Effector memory CD4-positive, alpha-beta T cell (primary cell): ENCODE measurements around the gene ADAMTS16.

Experiments
- DNase-seq, 3 donors: peaks; one replicate each; pipeline ENCODE4 v3.0.0-alpha.2; 2020
- H3K27ac ChIP-seq: 2 replicates; pipeline ENCODE4 v1.7.0; 2013; ENCODE audit warnings: mild to moderate bottlenecking, low read length, moderate library complexity; ENCODE audit not compliant: insufficient read depth, poor library complexity, severe bottlenecking
- H3K27me3 ChIP-seq: replicated peaks from 2 replicates; pipeline ENCODE4 v1.7.0; 2013; ENCODE audit warnings: mild to moderate bottlenecking, low read length; ENCODE audit not compliant: insufficient read depth, control insufficient read depth, poor library complexity, severe bottlenecking
- H3K36me3 ChIP-seq: 2 replicates; pipeline ENCODE4 v1.7.0; 2013; ENCODE audit warnings: mild to moderate bottlenecking, low read length, moderate library complexity; ENCODE audit not compliant: control insufficient read depth, insufficient read depth
- H3K4me1 ChIP-seq: 2 replicates; pipeline ENCODE4 v1.7.0; 2013; ENCODE audit warnings: low read length, mild to moderate bottlenecking; ENCODE audit not compliant: control insufficient read depth, insufficient read depth, poor library complexity, severe bottlenecking
- H3K4me3 ChIP-seq: 2 replicates; pipeline ENCODE4 v1.7.0; 2013; ENCODE audit warnings: low read length, low read depth, mild to moderate bottlenecking; ENCODE audit not compliant: insufficient read depth, poor library complexity, severe bottlenecking
- H3K9me3 ChIP-seq: 2 replicates; pipeline ENCODE4 v1.7.0; 2013; ENCODE audit warnings: mild to moderate bottlenecking, low read length, moderate library complexity; ENCODE audit not compliant: control insufficient read depth

The ADAMTS16 gene

DNA sequence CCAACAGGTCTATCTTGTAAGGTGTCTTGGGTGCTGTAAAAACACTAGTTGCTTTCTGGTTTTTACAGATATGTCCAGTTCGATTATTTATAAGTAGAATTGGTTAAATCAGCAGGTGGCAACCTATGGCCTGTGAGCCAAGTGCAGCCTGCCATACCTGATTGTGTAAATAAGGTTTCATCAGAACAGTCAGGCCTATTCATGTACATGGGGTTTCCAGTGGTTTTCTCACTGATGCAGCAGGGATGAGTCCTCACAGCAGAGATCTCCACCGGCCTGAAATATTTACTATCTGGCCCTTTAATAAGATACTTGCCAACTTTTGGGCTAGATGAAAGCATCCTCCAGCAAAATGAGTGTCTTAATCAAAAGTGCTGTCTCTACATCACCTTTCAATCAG is 149.4 kb downstream of the ADAMTS16 start:
- H3K4me3 ChIP-seq = no peak overlapping the region
- H3K4me1 ChIP-seq = no peaks in the 10 kb centered on the region
- H3K27me3 ChIP-seq = no peaks in the 10 kb centered on the region
- no peaks in the 10 kb centered on the region for H3K9me3 ChIP-seq
- DNase-seq = no peak
- no peak overlapping the region for H3K27ac ChIP-seq
- no peaks in the 10 kb centered on the region for H3K36me3 ChIP-seq

DNA sequence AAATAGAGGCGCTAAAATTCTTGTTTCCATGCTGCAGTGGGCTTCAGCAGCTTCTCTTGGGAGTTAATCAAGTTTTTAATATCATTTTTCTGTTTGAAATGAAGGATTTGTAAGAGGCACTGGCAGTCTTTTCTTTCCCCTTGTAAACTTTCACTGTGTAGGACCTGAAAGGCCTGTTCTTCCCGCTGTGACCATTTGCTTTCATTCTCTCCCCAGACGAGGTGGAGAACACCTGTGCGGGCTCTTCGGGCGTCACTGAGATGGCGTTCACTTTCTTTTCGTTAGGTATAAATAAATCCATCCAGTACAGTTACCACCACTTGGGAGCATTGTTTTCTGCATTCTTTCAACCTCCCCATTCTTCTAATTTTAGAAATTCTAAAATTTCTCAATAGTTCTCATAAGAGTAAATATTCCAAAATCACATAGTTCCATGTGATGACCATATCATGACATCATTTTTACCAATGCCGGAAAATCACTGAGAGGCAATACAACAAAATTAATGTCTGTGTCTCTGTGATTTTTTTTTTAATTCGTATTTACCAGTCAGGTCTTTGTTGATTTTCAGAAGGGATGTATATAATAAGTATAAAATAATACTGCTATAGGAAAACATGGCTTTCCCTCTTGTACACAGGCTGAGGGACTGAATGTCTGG is 150.7 kb downstream of the ADAMTS16 start:
- no peaks in the 10 kb centered on the region for H3K9me3 ChIP-seq
- no peak for DNase-seq
- no peaks in the 10 kb centered on the region for H3K4me1 ChIP-seq
- no peaks in the 10 kb centered on the region for H3K36me3 ChIP-seq
- H3K4me3 ChIP-seq = no peak overlapping the region
- H3K27ac ChIP-seq = no peak overlapping the region
- H3K27me3 ChIP-seq = no peaks in the 10 kb centered on the region

DNA sequence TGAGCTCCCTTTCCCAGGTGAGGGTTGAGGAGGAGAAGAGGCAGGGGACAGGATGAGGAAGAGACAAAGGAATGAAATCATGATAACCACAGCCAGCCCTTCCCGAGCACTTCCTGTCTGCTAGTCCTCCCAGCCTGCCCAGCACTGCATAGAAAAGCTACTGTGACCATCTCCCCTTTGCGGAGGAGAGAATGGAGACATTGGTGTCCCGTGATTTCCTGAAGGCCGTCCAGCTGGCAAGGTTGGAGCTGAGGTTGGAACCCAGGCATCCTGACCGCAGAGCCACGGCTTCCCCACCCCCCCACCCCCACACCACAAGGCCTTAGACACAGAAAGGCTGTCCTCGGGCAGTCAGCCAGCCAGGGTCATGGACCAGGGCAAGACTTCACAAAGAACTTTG is 151.2 kb downstream of the ADAMTS16 start:
- H3K4me3 ChIP-seq = no peak overlapping the region
- no peak for DNase-seq
- H3K27me3 ChIP-seq = no peaks in the 10 kb centered on the region
- no peaks in the 10 kb centered on the region for H3K9me3 ChIP-seq
- no peak overlapping the region for H3K27ac ChIP-seq
- no peaks in the 10 kb centered on the region for H3K36me3 ChIP-seq
- H3K4me1 ChIP-seq = no peaks in the 10 kb centered on the region

DNA sequence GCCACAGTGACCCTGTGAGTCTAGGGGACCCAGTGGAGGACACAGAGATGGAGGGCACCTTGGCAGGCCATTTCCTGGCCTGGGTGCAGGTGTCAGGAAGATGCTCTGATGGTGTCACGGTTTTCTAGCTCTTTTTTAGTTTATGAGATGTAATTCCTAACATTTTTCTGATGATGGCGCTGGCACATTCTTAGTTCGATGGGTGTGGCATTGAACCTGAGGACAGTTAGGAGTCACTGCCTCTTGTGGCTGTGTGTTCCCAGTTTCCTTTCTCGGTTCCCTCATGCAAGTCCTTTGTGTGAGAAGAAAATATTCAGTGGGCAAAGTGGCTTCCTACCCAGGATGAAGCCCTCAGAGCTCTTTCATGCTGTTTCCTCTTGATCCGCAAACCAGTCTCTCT is 152.9 kb downstream of the ADAMTS16 start:
- H3K36me3 ChIP-seq = no peaks in the 10 kb centered on the region
- no peaks in the 10 kb centered on the region for H3K27me3 ChIP-seq
- H3K4me3 ChIP-seq = no peak overlapping the region
- no peaks in the 10 kb centered on the region for H3K4me1 ChIP-seq
- no peak overlapping the region for H3K27ac ChIP-seq
- no peaks in the 10 kb centered on the region for H3K9me3 ChIP-seq
- DNase-seq = no peak

DNA sequence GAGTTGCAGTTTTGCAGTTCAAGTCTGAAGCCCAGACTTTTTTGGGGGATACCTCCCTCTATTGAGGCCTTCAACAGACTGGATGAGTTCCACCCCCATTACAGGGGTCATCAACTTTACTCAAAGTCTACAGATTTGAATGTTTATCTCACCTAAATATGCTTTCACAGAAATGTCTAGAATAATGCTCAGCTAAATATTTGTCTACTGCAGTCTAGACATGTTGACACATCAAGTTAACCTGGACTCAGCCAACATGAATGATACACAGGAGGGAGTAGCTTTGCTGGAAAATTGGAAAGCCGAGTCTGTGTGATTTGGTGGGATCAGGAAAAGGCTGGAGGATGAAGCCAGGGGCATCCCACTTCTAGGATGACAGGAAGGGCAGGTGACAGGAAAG is 154.3 kb downstream of the ADAMTS16 start:
- H3K27me3 ChIP-seq = no peaks in the 10 kb centered on the region
- no peak for DNase-seq
- H3K27ac ChIP-seq = no peak overlapping the region
- no peaks in the 10 kb centered on the region for H3K4me1 ChIP-seq
- H3K4me3 ChIP-seq = no peak overlapping the region
- no peaks in the 10 kb centered on the region for H3K9me3 ChIP-seq
- no peaks in the 10 kb centered on the region for H3K36me3 ChIP-seq

DNA sequence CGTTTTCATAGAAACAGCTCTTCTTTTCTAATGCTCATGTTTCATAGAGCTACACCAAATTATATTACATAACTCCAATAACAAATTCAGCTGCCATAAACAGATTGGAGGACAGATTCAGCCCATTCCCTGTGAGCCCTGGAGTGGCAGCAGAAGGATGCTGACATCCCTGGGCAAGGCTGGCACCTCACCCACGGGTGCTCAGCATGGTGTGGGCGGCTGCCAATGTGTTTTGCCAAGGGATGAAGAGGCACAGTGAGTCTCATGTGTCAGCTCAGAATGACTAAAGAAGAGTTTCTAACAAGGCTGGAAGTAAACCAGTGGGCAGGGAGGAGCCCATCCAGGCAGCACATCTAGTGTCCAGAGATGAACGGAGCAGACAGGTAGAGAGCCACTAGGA is 155.2 kb downstream of the ADAMTS16 start:
- Histone ChIP-seq H3K27ac (no peak overlapping the region), H3K9me3 (no peaks in the 10 kb centered on the region), H3K36me3 (no peaks in the 10 kb centered on the region), H3K4me1 (no peaks in the 10 kb centered on the region), H3K27me3 (no peaks in the 10 kb centered on the region), H3K4me3 (no peak overlapping the region)
- DNase-seq = no peak

DNA sequence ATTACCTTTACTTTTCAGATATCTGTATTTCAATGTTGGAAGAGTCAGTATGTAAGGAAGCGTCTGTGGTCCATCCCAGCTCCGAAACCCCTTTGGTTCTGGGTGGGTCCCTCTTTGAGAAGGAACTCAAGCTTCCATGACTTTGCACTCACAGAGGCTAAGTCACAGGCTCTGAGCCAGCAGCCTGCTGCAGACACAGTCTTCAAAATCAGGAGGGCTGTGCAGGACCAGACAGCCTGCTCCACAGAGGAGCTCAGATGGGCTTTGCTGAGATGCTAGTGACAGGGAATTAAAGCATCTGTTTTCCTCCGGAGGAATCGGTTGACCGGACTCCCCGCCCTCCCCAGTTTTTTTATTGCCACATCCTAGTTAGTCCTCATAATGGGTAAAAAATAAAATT is 155.9 kb downstream of the ADAMTS16 start:
- H3K4me3 ChIP-seq = no peak overlapping the region
- no peaks in the 10 kb centered on the region for H3K9me3 ChIP-seq

DNA sequence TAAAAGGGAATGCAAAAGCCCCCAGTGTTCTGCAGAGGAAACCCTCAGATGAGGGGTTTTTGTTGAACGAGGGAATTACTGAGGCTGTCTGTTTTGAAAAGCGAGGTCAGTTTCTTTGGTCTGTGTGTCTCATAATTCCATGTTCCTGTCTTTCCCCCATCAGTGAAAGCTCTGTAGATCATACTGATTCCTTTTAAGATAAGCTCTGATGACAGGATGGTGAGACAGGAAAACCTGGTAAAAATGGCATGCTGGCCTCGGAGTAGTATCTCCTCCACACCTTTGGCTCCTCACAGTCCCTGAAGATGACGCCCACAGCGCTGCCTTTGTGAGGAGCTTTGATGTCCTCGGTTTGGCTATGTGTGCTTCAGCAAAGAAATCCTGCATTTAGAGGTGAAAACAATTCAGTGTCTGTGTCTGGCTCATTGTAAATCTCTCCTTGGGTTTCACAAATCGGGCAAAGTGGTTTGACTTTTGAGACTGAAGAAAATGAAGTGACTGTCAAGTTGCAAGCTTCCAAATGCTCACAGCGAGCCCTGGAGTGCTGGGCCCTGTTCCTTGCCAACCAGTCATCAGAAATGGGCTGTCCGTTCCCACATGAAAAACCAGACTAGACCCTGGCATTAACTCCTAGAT is 157.4 kb downstream of the ADAMTS16 start:
- DNase-seq = no peak
- Histone ChIP-seq H3K4me3 (no peak overlapping the region), H3K27ac (no peak overlapping the region), H3K27me3 (no peaks in the 10 kb centered on the region), H3K4me1 (no peaks in the 10 kb centered on the region), H3K9me3 (no peaks in the 10 kb centered on the region), H3K36me3 (no peaks in the 10 kb centered on the region)

More for the DNA sequence above, 155.9 kb downstream of the ADAMTS16 start:
- DNase-seq = no peak
- Histone ChIP-seq H3K27ac (no peak overlapping the region), H3K36me3 (no peaks in the 10 kb centered on the region), H3K4me1 (no peaks in the 10 kb centered on the region), H3K27me3 (no peaks in the 10 kb centered on the region)

DNA sequence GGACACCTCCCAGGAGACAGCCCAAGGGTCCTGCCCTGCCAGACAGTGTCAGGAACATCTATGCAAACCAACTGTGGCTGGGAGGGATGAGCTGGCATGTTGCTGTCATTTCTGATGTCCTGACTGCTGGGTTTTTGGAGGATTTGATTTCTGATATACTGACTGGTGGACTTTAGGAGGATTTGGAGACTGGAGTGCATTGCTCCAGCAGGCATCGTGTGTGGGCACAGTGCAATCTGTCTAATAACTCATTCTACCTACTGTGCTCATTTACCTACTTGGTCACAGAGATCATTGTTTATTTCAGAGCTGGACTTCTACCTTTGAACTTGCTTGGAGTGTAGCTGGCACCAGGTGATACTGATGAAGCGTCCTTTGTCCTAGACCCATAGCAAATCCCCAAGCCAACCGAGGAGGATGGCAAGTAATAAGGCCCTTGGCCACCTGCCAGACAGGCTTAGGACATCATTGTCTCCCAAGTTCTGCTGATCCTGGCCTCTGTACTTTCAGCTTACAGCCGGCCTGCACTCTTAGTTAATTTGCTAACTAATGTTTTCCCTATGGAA is 158.0 kb downstream of the ADAMTS16 start:
- H3K36me3 ChIP-seq = no peaks in the 10 kb centered on the region
- H3K4me1 ChIP-seq = no peaks in the 10 kb centered on the region
- no peaks in the 10 kb centered on the region for H3K27me3 ChIP-seq
- H3K4me3 ChIP-seq = no peak overlapping the region
- no peak for DNase-seq
- H3K27ac ChIP-seq = no peak overlapping the region
- no peaks in the 10 kb centered on the region for H3K9me3 ChIP-seq

DNA sequence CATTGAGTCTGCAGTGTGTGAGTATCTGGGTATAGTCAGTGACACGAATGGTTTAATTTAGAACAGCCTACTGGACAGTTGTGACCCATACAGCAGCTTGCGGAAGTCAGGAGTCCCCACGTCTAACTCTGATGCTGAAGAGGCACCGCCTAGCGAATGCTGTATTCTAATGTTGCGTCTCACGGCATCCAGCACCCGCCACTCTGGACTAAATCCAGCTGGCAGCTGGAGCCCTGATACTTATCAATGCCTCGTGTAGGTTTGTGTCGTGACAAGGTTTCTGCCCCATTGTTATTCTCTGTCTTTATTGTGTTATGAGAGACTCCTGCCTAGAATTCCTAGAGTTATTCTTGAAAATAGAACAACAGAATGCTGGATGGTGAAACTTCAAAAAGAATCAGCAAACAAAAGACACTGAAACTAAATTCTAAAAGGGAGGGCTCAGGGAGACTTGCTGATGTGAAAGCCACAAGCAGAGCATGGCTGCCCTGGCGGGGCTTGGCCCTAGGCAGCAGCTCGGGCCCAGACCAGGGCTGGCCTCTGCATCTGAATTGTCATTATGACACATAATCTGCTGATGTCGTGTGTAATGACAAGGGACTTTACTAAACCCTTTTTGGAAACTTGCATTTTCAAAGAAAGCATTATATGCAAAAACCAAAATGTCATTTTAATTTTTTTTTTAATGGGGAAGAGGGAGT is 158.9 kb downstream of the ADAMTS16 start:
- no peaks in the 10 kb centered on the region for H3K27me3 ChIP-seq
- H3K4me3 ChIP-seq = no peak overlapping the region
- H3K9me3 ChIP-seq = no peaks in the 10 kb centered on the region
- H3K27ac ChIP-seq = no peak overlapping the region
- H3K4me1 ChIP-seq = no peaks in the 10 kb centered on the region
- H3K36me3 ChIP-seq = no peaks in the 10 kb centered on the region
- no peak for DNase-seq
